NCI-H82 (cell line): ENCODE results near the gene VWA3B.

ENCODE experiments used
- DNase-seq: peaks from one replicate; lab custom pipeline; 2025; lab: John Stamatoyannopoulos, UW

Gene VWA3B

GRCh38 chr2:98172150-98172765 is 85.3 kb downstream of the VWA3B start:
- no peak for DNase-seq

GRCh38 chr2:98172951-98173350 is 86.0 kb downstream of the VWA3B start:
- DNase-seq = no peak

GRCh38 chr2:98175811-98176210 is 88.8 kb downstream of the VWA3B start:
- peak; percentile 66 for DNase-seq

GRCh38 chr2:98177286-98177685 is 90.3 kb downstream of the VWA3B start:
- DNase-seq = no peak

GRCh38 chr2:98177986-98178385 is 91.0 kb downstream of the VWA3B start:
- DNase-seq = no peak

- DNase-seq = no peak
Observed at GRCh38 chr2:98180456-98180855, 93.5 kb downstream of the VWA3B start.

GRCh38 chr2:98181346-98181745 is 94.4 kb downstream of the VWA3B start:
- no peak for DNase-seq

- DNase-seq = no peak
Observed at GRCh38 chr2:98185801-98186200, 98.8 kb downstream of the VWA3B start.

- DNase-seq = no peak
Observed at GRCh38 chr2:98187194-98187593, 100.2 kb downstream of the VWA3B start.

- no peak for DNase-seq
Observed at GRCh38 chr2:98188351-98189046, 101.5 kb downstream of the VWA3B start.

- no peak for DNase-seq
Observed at GRCh38 chr2:98191883-98192282, 104.9 kb downstream of the VWA3B start.

GRCh38 chr2:98201576-98201975 is 114.6 kb downstream of the VWA3B start:
- DNase-seq = no peak

GRCh38 chr2:98205889-98206288 is 118.9 kb downstream of the VWA3B start:
- no peak for DNase-seq

- DNase-seq = no peak
Observed at GRCh38 chr2:98212092-98213000, 125.4 kb downstream of the VWA3B start.

- DNase-seq = no peak
Observed at GRCh38 chr2:98216616-98217015, 129.6 kb downstream of the VWA3B start.

GRCh38 chr2:98219152-98219551 is 132.2 kb downstream of the VWA3B start:
- no peak for DNase-seq

GRCh38 chr2:98233941-98234340 is 147.0 kb downstream of the VWA3B start:
- DNase-seq = no peak

GRCh38 chr2:98234776-98235175 is 147.8 kb downstream of the VWA3B start:
- no peak for DNase-seq

- no peak for DNase-seq
Observed at GRCh38 chr2:98236935-98237334, 150.0 kb downstream of the VWA3B start.

GRCh38 chr2:98240786-98241398 is 153.9 kb downstream of the VWA3B start:
- DNase-seq = no peak

GRCh38 chr2:98241592-98241991 is 154.6 kb downstream of the VWA3B start:
- DNase-seq = no peak

- DNase-seq = no peak
Observed at GRCh38 chr2:98242003-98242402, 155.0 kb downstream of the VWA3B start.
